Effector memory CD4-positive, alpha-beta T cell (primary cell): ENCODE measurements around the gene RCHY1.
"Not testable (repeated sequence)": the region's sequence is repeated elsewhere in the genome, so short reads cannot be mapped to it uniquely, and the experiment has no call there.

Source experiments
- DNase-seq, 3 donors: peaks; one replicate each; pipeline ENCODE4 v3.0.0-alpha.2; 2020
- H3K27ac ChIP-seq: 2 replicates; pipeline ENCODE4 v1.7.0; 2013; ENCODE audit warnings: mild to moderate bottlenecking, low read length, moderate library complexity; ENCODE audit not compliant: insufficient read depth, poor library complexity, severe bottlenecking
- H3K27me3 ChIP-seq: replicated peaks from 2 replicates; pipeline ENCODE4 v1.7.0; 2013; ENCODE audit warnings: mild to moderate bottlenecking, low read length; ENCODE audit not compliant: insufficient read depth, control insufficient read depth, poor library complexity, severe bottlenecking
- H3K36me3 ChIP-seq: 2 replicates; pipeline ENCODE4 v1.7.0; 2013; ENCODE audit warnings: mild to moderate bottlenecking, low read length, moderate library complexity; ENCODE audit not compliant: control insufficient read depth, insufficient read depth
- H3K4me1 ChIP-seq: 2 replicates; pipeline ENCODE4 v1.7.0; 2013; ENCODE audit warnings: low read length, mild to moderate bottlenecking; ENCODE audit not compliant: control insufficient read depth, insufficient read depth, poor library complexity, severe bottlenecking
- H3K4me3 ChIP-seq: 2 replicates; pipeline ENCODE4 v1.7.0; 2013; ENCODE audit warnings: low read length, low read depth, mild to moderate bottlenecking; ENCODE audit not compliant: insufficient read depth, poor library complexity, severe bottlenecking
- H3K9me3 ChIP-seq: 2 replicates; pipeline ENCODE4 v1.7.0; 2013; ENCODE audit warnings: mild to moderate bottlenecking, low read length, moderate library complexity; ENCODE audit not compliant: control insufficient read depth

Gene RCHY1

DNA sequence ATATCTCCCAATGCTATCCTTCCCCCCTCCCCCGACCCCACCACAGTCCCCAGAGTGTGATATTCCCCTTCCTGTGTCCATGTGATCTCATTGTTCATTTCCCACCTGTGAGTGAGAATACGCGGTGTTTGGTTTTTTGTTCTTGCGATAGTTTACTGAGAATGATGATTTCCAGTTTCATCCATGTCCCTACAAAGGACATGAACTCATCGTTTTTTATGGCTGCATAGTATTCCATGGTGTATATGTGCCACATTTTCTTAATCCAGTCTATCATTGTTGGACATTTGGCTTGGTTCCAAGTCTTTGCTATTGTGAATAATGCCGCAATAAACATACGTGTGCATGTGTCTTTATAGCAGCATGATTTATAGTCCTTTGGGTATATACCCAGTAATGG is 5.2 kb upstream of the RCHY1 start:
- H3K4me3 ChIP-seq, H3K9me3 ChIP-seq: not testable (repeated sequence)
- H3K36me3 ChIP-seq = peaks cover 30% of the 10 kb centered on the region

DNA sequence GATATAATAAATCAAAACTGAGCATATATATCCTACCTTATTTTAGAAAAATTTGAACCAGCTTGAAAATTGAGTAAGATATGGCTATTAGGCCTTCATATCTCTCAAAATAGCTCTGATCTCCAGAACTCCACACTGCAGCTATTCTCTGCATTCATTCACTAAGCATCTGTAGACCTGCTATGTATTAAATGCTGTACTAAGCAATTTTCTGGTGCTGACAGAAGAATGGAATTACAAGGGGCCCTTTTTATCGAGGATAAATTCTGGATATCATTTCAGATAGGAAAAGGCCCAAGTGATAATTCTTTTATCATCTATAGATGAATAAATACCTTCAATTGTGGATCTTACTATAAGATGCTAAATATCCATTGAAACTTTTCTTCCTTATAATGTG is 1.9 kb upstream of the RCHY1 start:
- no peaks in the 10 kb centered on the region for H3K9me3 ChIP-seq
- peaks cover 31% of the 10 kb centered on the region for H3K4me1 ChIP-seq
- no peak overlapping the region for H3K4me3 ChIP-seq
- H3K36me3 ChIP-seq = peaks cover 9% of the 10 kb centered on the region
- no peak for DNase-seq
- H3K27ac ChIP-seq = peak overlapping the region; percentile 88
- no peaks in the 10 kb centered on the region for H3K27me3 ChIP-seq

More for the DNA sequence above, 5.2 kb upstream of the RCHY1 start:
- DNase-seq, H3K27ac ChIP-seq, H3K27me3 ChIP-seq, H3K4me1 ChIP-seq: not testable (repeated sequence)

- Histone ChIP-seq H3K4me1 (peaks cover 31% of the 10 kb centered on the region), H3K27me3 (no peaks in the 10 kb centered on the region), H3K27ac (peak overlapping the region; percentile 88), H3K9me3 (no peaks in the 10 kb centered on the region), H3K4me3 (peak overlapping the region; percentile 83), H3K36me3 (peaks cover 9% of the 10 kb centered on the region)
- DNase-seq = peak in 1 of 3 donors; percentile 8
Observed at GRCh38 chr4:75514949-75515612, 878 bp upstream of the RCHY1 start.

DNA sequence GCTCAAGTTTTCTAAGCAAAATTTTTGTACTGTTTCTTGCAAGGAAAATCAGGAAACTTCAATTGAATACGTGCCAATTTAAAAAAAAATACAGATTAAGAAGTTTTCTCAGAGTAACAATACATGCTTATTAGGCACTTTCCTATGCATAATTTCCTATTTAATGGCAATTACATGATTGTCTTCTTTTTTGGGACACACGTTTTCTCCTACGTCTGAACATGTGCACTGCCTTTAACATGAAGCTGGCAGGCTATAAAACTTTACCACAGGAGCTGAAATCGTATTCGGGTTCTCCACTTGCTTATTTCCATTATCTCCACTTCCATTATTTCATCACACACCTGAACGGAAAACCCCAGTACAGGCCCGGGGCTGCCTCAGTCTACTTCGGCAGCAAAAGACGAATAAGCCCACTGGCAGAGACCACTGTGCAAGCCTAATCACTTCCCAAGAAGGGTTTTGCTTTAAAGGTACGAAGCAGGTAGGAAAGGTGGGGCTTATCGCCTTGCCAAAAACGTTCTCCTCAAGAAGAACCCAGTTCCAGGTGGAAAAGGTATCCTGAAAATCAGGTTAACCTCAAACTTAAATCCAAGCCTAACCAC is 575 bp downstream of the RCHY1 start:
- Histone ChIP-seq H3K4me3 (peak overlapping the region; percentile 83), H3K27me3 (no peaks in the 10 kb centered on the region), H3K4me1 (peaks cover 31% of the 10 kb centered on the region), H3K27ac (peak overlapping the region; percentile 88), H3K9me3 (no peaks in the 10 kb centered on the region), H3K36me3 (peaks cover 9% of the 10 kb centered on the region)
- DNase-seq = peak in 1 of 3 donors; percentile 2

DNA sequence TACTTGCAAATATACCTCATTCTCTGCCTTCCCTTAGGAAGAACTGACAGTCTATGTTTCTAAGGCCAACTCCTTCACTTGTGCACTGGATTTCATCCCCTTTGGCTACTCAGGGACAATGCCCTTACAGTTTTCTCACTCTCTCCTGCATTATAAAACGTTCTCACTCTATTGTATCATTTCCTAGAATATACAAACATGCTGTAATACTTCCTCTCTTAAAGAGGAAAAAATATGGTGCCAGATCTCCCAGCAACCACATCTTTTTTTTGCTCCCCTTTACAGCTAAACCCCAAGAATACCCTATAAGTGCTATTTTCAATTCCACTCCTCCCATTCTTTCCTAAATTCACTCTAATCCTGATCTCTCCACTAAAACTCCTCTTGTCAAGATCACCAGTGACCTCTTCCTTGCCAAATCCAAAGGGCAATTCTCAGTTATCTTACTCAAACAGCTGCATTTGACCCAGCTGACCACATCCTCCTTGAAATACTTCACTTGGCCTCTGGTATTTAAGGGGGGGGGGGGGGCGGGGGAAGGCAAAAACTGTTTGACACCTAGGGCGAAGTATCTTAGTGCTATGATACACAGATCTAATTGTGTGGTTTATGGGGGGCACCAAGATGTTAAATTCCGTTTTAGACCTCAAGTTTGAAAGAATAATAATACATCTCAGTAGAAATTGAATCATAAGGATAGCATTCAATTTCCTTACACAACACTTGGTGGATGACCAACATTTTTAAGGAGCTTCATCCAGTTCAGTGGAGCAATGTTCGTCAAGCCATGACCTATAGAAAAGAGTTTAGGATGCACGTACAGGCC is 1.6 kb downstream of the RCHY1 start:
- H3K4me3 ChIP-seq = peak overlapping the region; percentile 83
- H3K27me3 ChIP-seq = no peaks in the 10 kb centered on the region
- peaks cover 5% of the 10 kb centered on the region for H3K36me3 ChIP-seq
- DNase-seq = no peak
- peak overlapping the region; percentile 45 for H3K27ac ChIP-seq
- no peaks in the 10 kb centered on the region for H3K9me3 ChIP-seq
- peaks cover 31% of the 10 kb centered on the region for H3K4me1 ChIP-seq

- no peaks in the 10 kb centered on the region for H3K27me3 ChIP-seq
- no peak for DNase-seq
- no peaks in the 10 kb centered on the region for H3K36me3 ChIP-seq
- no peaks in the 10 kb centered on the region for H3K9me3 ChIP-seq
- peaks cover 31% of the 10 kb centered on the region for H3K4me1 ChIP-seq
- H3K4me3 ChIP-seq = peak overlapping the region; percentile 24
- peak overlapping the region; percentile 45 for H3K27ac ChIP-seq
Observed at GRCh38 chr4:75511841-75512240, 2.4 kb downstream of the RCHY1 start.

- peaks cover 22% of the 10 kb centered on the region for H3K4me1 ChIP-seq
- H3K27ac ChIP-seq, H3K4me3 ChIP-seq, H3K27me3 ChIP-seq, DNase-seq, H3K9me3 ChIP-seq: not testable (repeated sequence)
- peaks cover 13% of the 10 kb centered on the region for H3K36me3 ChIP-seq
Observed at GRCh38 chr4:75509592-75509991, 4.6 kb downstream of the RCHY1 start.

DNA sequence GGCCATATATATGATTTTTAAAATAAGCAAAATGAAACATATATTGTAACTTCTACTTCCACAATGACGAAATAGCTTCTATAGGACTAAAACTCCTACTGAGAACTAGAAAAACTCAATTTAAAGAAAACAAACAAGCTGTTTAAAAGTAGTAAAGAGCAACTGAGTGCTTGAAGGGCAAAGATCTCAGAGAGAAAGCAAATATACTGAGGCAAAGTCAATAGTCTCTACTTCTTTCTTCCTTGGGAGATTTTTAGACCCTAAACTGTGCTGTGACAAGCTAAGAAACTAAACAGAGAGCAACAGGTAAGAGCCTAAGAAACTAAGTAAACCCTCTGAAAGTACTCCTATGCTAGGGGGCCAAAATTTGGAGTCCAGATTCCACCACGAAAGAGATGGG is 8.6 kb downstream of the RCHY1 start:
- Histone ChIP-seq H3K4me3 (no peak overlapping the region), H3K36me3 (peaks cover 27% of the 10 kb centered on the region), H3K9me3 (no peaks in the 10 kb centered on the region), H3K4me1 (no peaks in the 10 kb centered on the region), H3K27ac (no peak overlapping the region), H3K27me3 (no peaks in the 10 kb centered on the region)
- DNase-seq = no peak

- Histone ChIP-seq H3K9me3 (peaks cover 3% of the 10 kb centered on the region), H3K36me3 (peaks cover 41% of the 10 kb centered on the region), H3K4me1 (no peaks in the 10 kb centered on the region)
Observed at GRCh38 chr4:75502671-75503070, 11.5 kb downstream of the RCHY1 start.

DNA sequence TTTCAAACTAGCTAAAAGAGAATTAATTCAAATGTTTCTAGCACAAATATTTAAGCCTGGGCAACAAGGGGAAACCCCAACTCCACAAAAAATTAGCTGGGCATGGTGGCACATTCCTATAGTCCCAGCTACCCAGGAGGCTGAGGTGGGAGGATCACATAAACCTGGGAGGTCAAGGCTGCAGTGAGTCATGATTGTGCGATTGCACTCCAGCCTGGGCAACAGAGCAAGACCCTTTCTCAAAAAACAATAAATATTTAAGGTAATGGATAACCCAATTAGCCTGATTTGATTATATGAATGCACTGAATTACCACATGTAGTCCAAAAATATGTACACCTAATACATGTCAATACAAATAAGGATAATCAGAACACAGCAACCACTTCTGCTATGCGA is 14.3 kb downstream of the RCHY1 start:
- Histone ChIP-seq H3K27me3 (no peaks in the 10 kb centered on the region), H3K36me3 (peaks cover 37% of the 10 kb centered on the region), H3K4me3 (no peak overlapping the region), H3K27ac (no peak overlapping the region), H3K4me1 (no peaks in the 10 kb centered on the region), H3K9me3 (peaks cover 3% of the 10 kb centered on the region)
- DNase-seq = no peak

More at GRCh38 chr4:75502671-75503070, 11.5 kb downstream of the RCHY1 start:
- no peak for DNase-seq
- Histone ChIP-seq H3K4me3 (no peak overlapping the region), H3K27ac (no peak overlapping the region), H3K27me3 (no peaks in the 10 kb centered on the region)
